Naive B cell (primary cell): ENCODE data around the gene TXNRD2. TPM values are rescaled to one million over a fixed set of nuclear protein-coding genes. Genes with fewer than 3 reads are reported as not detected.

Source experiments
- ATAC-seq, 2 donors: fragments of 150-1000 bp; cut with Tn5 transposase; 2 replicates each; pipeline ENCODE4 v1.10.0; 2021; ENCODE audit warnings: low read depth in 2 of 2, mild to moderate bottlenecking in 2 of 2, moderate library complexity in 2 of 2
- DNase-seq: peaks from one replicate; pipeline ENCODE4 v3.0.0; 2022
- H3K27ac Mint-ChIP-seq, 6 donors: one replicate each; pipeline ENCODE4 v1.8.0; 2020 to 2022; ENCODE audit warnings: mild to moderate bottlenecking in 6 of 6, mixed read lengths in 6 of 6, moderate library complexity in 5 of 6, inconsistent platforms in 2 of 6
- H3K27me3 Mint-ChIP-seq, 3 donors: one replicate each; pipeline ENCODE4 v1.8.0; 2021 to 2022; ENCODE audit warnings: mixed read lengths in 3 of 3, mild to moderate bottlenecking in 1 of 3
- H3K36me3 Mint-ChIP-seq, 2 donors: one replicate each; pipeline ENCODE4 v1.8.0; 2020 to 2022; ENCODE audit warnings: mixed read lengths in 2 of 2, inconsistent platforms in 1 of 2, mild to moderate bottlenecking in 1 of 2
- H3K4me1 Mint-ChIP-seq, 3 donors: one replicate each; pipeline ENCODE4 v1.8.0; 2020 to 2022; ENCODE audit warnings: mixed read lengths in 3 of 3, inconsistent platforms in 1 of 3, mild to moderate bottlenecking in 1 of 3, moderate library complexity in 1 of 3
- H3K4me3 Mint-ChIP-seq, 8 donors: one replicate each; pipeline ENCODE4 v1.8.0; 2020 to 2022; ENCODE audit warnings: mild to moderate bottlenecking in 8 of 8, mixed read lengths in 8 of 8, moderate library complexity in 8 of 8, inconsistent platforms in 2 of 8
- H3K9me3 Mint-ChIP-seq, 7 donors: one replicate each; pipeline ENCODE4 v1.8.0; 2020 to 2022; ENCODE audit warnings: mixed read lengths in 7 of 7, mild to moderate bottlenecking in 5 of 7, inconsistent platforms in 2 of 7, moderate library complexity in 1 of 7
- polyA plus RNA-seq, 6 donors: library from polyadenylated mRNA; unstranded; fragments of 300-500 nt; fragmentation: Illumina TruSeq; gene quantifications; one replicate each; pipeline ENCODE4 v1.2.3, GENCODE V29; 2021; ENCODE audit warnings: low read depth in 6 of 6

The TXNRD2 gene
- polyA plus RNA-seq, 6 donors from 2014 or later, result 8.1 to 14.7 (median 10.1) TPM

DNA sequence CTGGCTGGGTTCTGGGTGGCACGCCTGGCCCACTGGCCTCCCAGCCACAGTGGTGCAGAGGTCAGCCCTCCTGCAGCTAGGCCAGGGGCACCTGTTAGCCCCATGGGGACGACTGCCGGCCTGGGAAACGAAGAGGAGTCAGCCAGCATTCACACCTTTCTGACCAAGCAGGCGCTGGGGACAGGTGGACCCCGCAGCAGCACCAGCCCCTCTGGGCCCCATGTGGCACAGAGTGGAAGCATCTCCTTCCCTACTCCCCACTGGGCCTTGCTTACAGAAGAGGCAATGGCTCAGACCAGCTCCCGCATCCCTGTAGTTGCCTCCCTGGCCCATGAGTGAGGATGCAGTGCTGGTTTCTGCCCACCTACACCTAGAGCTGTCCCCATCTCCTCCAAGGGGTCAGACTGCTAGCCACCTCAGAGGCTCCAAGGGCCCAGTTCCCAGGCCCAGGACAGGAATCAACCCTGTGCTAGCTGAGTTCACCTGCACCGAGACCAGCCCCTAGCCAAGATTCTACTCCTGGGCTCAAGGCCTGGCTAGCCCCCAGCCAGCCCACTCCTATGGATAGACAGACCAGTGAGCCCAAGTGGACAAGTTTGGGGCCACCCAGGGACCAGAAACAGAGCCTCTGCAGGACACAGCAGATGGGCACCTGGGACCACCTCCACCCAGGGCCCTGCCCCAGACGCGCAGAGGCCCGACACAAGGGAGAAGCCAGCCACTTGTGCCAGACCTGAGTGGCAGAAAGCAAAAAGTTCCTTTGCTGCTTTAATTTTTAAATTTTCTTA, 27.7 kb upstream of the TXNRD2 start:
- ATAC-seq (no peak), DNase-seq (no peak)
- Mint-ChIP-seq H3K36me3 (no peaks in the 10 kb centered on the region), H3K9me3 (no peaks in the 10 kb centered on the region), H3K4me3 (peak overlapping the region in 1 of 8 donors; percentile 15), H3K27me3 (no peaks in the 10 kb centered on the region), H3K4me1 (peaks cover 6 to 16% (median 9%) of the 10 kb centered on the region in 3 donors), H3K27ac (peak overlapping the region in 1 of 6 donors; percentile 19)

DNA sequence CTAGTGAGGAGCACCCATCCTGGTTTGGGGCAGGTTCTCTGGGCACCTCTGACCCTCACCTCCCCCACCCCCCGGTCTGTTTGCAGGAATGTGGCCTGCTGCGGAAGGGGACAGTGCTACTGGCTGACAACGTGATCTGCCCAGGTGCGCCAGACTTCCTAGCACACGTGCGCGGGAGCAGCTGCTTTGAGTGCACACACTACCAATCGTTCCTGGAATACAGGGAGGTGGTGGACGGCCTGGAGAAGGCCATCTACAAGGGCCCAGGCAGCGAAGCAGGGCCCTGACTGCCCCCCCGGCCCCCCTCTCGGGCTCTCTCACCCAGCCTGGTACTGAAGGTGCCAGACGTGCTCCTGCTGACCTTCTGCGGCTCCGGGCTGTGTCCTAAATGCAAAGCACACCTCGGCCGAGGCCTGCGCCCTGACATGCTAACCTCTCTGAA, 26.9 kb upstream of the TXNRD2 start:
- H3K4me3 Mint-ChIP-seq, result no peak overlapping the region
- H3K27me3 Mint-ChIP-seq, result no peaks in the 10 kb centered on the region
- DNase-seq (no peak), ATAC-seq (no peak)
- no peak overlapping the region for H3K27ac Mint-ChIP-seq
- H3K4me1 Mint-ChIP-seq, result peaks cover 6 to 12% (median 9%) of the 10 kb centered on the region in 3 donors
- no peaks in the 10 kb centered on the region for H3K36me3 Mint-ChIP-seq
- no peaks in the 10 kb centered on the region for H3K9me3 Mint-ChIP-seq

DNA sequence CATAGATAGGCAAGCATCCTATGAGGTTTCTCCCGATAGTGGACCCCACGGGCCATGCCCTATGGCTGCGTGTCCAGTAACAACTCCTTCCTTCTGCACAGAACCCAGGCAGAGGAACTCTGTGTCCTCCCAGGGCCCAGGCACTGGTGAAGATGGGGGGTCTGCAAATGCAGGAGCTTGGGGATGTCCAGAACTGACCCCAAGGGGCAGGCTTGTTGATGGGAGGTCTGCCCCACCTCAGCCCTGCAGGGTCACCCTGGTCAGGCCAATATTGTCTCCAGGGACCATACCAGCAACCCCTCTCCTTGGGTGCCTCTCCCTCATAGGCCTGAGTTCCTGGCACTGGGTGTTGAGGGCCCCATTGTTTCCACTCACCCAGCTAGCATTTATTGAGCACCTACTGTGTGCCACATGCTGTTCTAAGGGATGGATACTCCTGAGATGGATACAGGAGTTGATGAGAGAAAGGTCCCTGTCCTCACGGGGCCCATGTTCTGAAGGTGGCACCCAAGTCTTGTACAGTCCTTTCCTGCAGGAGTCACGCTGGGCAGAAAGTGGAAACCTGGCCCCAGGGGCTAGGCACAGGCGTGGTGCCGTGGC, 26.3 kb upstream of the TXNRD2 start:
- no peak for ATAC-seq
- Mint-ChIP-seq H3K27ac (peak overlapping the region in 1 of 6 donors; percentile 43), H3K27me3 (no peaks in the 10 kb centered on the region), H3K4me1 (peaks cover 6 to 12% (median 9%) of the 10 kb centered on the region in 3 donors), H3K4me3 (no peak overlapping the region), H3K36me3 (no peaks in the 10 kb centered on the region), H3K9me3 (no peaks in the 10 kb centered on the region)
- DNase-seq, result no peak

DNA sequence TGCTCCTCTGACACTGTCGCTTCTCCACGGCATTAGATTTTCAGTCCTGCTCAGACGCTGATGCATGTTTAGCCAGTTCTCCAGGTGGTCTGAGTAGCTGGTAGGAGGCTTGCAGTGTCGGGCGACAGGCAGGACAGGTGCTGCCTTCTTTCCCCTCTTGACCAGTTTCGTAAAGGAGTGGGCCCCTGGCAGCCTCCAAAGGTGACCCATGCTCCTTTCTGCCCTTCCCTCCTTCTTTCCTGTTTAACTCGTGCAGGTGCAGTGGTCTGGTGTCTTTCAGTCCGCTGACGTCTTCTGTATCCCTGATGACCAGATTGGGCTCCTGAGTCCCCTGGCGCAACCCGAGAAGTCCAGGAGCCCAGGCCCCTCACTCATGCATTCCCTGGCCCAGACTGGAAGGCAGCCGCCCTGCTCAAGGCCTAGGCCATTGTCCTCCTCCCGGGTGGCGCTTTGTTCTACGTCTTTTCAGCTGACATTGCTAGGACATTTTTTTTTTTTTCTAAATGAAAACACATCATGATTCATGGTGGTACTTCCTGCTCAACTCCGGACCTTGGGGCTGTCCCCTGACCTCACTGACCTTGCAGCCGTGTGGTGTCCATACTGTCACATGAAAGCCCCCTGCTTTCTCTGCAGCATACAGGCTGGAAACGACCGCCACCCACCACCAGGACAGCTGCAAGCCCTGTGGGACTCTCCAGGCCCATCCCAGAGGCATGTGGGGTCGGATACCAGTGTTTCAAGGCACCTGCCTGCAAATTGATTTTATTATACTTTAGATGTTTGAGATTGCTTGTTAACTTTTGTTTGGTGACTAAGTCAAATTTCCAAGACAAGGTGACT, 25.5 kb upstream of the TXNRD2 start:
- Mint-ChIP-seq H3K4me3 (no peak overlapping the region), H3K36me3 (no peaks in the 10 kb centered on the region), H3K27me3 (no peaks in the 10 kb centered on the region), H3K9me3 (no peaks in the 10 kb centered on the region), H3K4me1 (peaks cover 6 to 10% (median 9%) of the 10 kb centered on the region in 3 donors), H3K27ac (peak overlapping the region in 1 of 6 donors; percentile 64)
- ATAC-seq (no peak), DNase-seq (no peak)

DNA sequence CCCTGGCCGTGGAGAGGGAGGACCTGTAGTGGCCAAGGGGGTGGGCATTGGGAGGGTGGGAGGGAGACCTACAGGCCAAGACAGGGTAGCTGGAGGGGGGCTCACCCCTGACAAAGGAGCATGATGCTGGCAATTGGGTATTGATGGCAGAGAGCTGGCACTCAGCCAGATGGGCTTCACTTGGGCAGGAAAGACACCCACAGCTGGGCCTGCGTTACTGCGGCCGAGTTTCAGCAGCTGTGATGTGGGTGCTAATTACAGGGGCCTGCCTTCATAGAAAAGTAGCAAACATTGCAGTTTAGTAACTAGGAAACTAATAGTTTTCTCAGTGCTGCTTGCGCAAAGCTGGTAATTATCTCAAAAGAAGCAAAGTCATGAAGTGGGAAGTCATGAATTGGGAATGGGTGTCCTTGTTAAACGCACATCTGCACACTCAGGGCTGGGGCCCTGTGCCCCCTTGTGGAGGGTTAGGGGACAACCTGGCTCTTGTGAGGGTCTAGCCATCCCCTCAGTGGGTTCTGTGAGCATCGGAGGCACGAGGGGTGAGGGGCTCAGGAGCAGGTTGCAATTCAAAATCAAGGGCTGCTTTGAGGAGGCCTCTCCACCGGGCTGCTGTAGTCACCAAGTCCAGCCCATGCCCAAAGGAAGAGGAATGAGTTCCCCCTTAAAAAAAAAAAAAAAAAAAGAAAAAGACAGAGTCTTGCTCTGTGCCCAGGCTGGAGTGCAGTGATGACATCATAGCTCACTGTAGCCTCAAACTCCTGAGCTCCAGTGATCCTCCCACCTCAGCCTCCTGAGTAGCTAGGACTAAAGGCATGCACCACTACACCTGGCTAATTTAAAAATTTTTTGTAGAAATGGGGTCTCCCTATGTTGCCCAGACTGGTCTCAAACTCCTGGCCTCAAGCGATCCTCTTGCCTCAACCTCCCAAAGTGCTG, 24.4 kb upstream of the TXNRD2 start:
- ATAC-seq, result no peak
- DNase-seq, result no peak
- Mint-ChIP-seq H3K27ac (peak overlapping the region in 1 of 6 donors; percentile 28), H3K36me3 (no peaks in the 10 kb centered on the region), H3K4me3 (no peak overlapping the region), H3K27me3 (no peaks in the 10 kb centered on the region), H3K9me3 (no peaks in the 10 kb centered on the region), H3K4me1 (peaks cover 6 to 7% (median 7%) of the 10 kb centered on the region in 3 donors)

DNA sequence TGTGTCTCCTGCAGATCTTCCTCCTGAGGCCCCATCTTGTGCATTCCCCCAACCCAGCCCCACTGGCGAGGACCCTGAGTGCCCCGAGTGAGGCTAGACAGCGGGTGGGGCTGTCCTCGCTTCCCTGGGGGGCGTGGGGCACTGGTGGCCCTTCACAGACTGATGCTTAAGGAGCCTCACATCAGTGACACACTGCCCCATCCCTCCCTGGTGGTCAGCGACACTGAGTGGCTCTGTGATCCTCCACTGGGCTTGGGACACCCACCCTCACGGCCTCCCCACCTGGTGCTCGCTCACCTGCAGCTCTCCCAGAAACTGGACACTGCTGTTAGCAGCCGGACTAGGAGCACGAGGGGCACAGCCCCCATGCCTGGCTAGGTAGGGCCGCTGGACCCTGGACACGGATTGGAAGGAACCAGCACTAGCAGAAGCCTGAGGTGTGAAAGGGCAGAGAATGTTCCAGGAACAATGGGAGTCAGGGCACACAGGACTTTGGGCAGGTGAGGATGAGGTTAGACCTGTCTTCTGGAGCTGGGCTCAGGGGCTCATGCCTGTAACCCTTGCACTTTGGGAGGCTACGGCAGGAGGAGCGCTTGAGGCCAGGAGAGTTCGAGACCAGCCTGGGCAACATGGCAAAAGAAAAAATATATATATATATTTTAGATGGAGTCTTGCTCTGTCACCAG, 23.2 kb upstream of the TXNRD2 start:
- peak overlapping the region in 1 of 8 donors; percentile 54 for H3K4me3 Mint-ChIP-seq
- no peaks in the 10 kb centered on the region for H3K9me3 Mint-ChIP-seq
- no peaks in the 10 kb centered on the region for H3K36me3 Mint-ChIP-seq
- DNase-seq (no peak), ATAC-seq (no peak)
- peak overlapping the region in 1 of 6 donors; percentile 36 for H3K27ac Mint-ChIP-seq
- H3K4me1 Mint-ChIP-seq, result peaks cover 3 to 11% (median 3%) of the 10 kb centered on the region in 3 donors
- H3K27me3 Mint-ChIP-seq, result no peaks in the 10 kb centered on the region

DNA sequence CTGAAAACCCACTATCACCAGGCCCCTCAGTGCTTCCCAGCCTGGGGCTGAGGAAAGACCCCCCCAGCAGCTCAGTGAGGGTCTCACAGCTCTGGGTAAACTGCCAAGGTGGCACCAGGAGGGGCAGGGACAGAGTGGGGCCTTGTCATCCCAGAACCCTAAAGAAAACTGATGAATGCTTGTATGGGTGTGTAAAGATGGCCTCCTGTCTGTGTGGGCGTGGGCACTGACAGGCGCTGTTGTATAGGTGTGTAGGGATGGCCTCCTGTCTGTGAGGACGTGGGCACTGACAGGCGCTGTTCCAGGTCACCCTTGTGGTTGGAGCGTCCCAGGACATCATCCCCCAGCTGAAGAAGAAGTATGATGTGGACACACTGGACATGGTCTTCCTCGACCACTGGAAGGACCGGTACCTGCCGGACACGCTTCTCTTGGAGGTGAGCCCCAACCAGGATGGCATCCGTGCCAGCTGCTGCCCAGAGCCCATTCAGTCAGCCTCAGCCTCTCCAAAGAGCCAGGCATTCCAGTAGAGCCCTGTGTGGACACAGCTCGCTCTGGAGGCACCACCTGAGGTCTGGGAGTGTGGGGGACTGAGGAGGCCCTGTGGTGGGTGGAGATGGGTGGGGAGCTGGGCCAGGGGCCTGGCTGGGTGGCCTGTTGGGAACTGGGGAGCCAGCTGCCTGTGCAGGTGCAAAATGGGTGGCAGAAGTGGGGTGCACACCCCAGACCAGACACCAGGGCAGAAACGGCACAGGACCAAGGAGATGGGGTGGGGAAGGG, 22.4 kb upstream of the TXNRD2 start:
- peaks cover 4 to 19% (median 6%) of the 10 kb centered on the region in 3 donors for H3K4me1 Mint-ChIP-seq
- no peaks in the 10 kb centered on the region for H3K9me3 Mint-ChIP-seq
- peak overlapping the region in 1 of 6 donors; percentile 51 for H3K27ac Mint-ChIP-seq
- DNase-seq (no peak), ATAC-seq (no peak)
- no peak overlapping the region for H3K4me3 Mint-ChIP-seq
- H3K27me3 Mint-ChIP-seq, result no peaks in the 10 kb centered on the region
- H3K36me3 Mint-ChIP-seq, result no peaks in the 10 kb centered on the region

DNA sequence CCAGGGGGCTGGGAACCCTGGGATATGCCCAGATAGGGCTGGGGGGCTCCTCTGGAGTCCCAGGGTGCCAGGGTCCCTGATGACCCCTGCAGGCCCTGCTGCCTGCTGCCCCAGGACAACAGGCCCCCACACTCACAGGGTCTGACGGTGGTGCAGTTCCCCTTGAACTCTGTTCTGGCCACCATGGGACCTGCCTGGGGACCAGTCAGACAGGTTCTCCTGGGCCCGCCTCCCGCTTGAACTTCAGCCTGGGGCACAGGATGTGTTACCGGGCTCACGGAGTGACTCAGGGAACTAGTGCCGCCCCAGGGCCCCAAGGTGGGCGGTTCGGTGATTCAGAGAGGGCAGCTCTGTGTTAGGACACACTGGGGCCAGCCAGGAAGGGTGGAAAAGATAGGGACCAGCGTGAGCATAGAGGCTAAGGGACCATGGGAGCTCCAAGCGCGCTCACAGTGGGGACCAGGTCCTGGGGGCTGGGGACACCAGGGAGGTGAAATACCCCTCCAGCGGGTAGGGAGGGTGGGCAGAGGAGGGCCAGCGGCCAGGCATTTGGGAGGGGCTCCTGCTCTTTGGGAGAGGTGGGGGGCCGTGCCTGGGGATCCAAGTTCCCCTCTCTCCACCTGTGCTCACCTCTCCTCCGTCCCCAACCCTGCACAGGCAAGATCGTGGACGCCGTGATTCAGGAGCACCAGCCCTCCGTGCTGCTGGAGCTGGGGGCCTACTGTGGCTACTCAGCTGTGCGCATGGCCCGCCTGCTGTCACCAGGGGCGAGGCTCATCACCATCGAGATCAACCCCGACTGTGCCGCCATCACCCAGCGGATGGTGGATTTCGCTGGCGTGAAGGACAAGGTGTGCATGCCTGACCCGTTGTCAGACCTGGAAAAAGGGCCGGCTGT, 21.5 kb upstream of the TXNRD2 start:
- H3K27ac Mint-ChIP-seq, result no peak overlapping the region
- H3K27me3 Mint-ChIP-seq, result no peaks in the 10 kb centered on the region
- no peaks in the 10 kb centered on the region for H3K9me3 Mint-ChIP-seq
- peaks cover 4 to 20% (median 6%) of the 10 kb centered on the region in 3 donors for H3K4me1 Mint-ChIP-seq
- H3K36me3 Mint-ChIP-seq, result no peaks in the 10 kb centered on the region
- DNase-seq (no peak), ATAC-seq (no peak)
- H3K4me3 Mint-ChIP-seq, result no peak overlapping the region

DNA sequence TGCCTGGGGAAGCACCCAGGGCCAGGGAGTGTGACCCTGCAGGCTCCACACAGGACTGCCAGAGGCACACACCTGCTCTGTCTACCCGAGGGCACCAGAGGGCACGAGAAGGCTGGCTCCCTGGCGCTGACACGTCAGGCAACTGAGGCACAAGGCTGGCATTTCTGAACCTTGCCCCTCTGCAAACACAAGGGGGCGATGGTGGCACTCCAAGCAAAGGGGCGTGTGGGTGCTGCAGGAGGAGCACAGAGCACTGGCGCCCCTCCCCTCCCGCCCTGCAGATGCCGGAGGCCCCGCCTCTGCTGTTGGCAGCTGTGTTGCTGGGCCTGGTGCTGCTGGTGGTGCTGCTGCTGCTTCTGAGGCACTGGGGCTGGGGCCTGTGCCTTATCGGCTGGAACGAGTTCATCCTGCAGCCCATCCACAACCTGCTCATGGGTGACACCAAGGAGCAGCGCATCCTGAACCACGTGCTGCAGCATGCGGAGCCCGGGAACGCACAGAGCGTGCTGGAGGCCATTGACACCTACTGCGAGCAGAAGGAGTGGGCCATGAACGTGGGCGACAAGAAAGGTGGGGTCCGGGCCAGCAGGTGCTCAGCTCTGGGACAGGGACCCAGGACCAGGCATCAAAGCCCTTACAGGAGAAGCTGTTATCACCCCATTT, 20.8 kb upstream of the TXNRD2 start:
- Mint-ChIP-seq H3K9me3 (no peaks in the 10 kb centered on the region), H3K36me3 (no peaks in the 10 kb centered on the region), H3K27me3 (no peaks in the 10 kb centered on the region), H3K27ac (no peak overlapping the region), H3K4me3 (no peak overlapping the region), H3K4me1 (peaks cover 4 to 20% (median 6%) of the 10 kb centered on the region in 3 donors)
- ATAC-seq (peak; percentile 42 to 59), DNase-seq (no peak)

DNA sequence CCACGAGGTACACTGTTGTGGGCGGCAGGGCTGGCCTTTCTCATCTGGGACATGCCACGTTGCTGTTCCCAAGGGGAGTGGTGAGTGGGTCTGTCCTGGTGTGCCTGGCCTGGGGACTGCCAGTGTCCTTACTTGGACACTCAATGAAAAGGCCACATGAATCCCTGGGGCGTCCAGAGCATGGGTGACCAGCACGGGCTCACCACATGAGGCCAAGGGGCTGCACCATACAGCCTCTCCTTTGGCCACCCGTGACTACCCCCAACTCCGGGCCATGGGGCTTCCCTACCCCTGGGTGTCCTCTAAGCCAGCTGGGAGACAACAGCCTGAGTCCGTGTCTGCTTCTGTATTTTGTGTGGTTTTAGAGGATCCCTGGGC, 20.2 kb upstream of the TXNRD2 start:
- no peaks in the 10 kb centered on the region for H3K36me3 Mint-ChIP-seq
- H3K27me3 Mint-ChIP-seq, result no peaks in the 10 kb centered on the region
- H3K9me3 Mint-ChIP-seq, result no peaks in the 10 kb centered on the region
- peak overlapping the region in 1 of 8 donors; percentile 10 for H3K4me3 Mint-ChIP-seq
- peaks cover 4 to 20% (median 6%) of the 10 kb centered on the region in 3 donors for H3K4me1 Mint-ChIP-seq
- no peak for ATAC-seq
- DNase-seq, result no peak
- H3K27ac Mint-ChIP-seq, result no peak overlapping the region

DNA sequence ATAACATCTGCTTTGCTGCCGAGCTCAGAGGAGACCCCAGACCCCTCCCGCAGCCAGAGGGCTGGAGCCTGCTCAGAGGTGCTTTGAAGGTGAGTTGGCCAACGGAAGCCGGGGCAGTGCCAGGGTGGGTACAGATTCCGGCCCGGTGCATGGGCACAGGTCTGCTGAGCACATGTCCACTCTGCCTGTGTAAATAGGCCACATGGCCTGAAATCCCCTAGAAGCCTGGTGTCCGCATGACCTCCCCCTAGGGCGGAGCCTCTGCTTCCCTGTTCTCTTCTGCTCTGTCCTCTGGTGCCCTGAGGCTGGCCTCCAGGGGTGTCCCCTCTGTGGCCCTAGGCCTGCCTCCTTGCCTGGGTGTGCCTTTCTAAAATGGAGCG, 19.6 kb upstream of the TXNRD2 start:
- Mint-ChIP-seq H3K9me3 (no peaks in the 10 kb centered on the region), H3K36me3 (no peaks in the 10 kb centered on the region), H3K27me3 (no peaks in the 10 kb centered on the region), H3K4me3 (no peak overlapping the region), H3K27ac (peak overlapping the region in 1 of 6 donors; percentile 24), H3K4me1 (peaks cover 4 to 20% (median 6%) of the 10 kb centered on the region in 3 donors)
- no peak for ATAC-seq
- no peak for DNase-seq
